ENCODE results near the gene DACT2. TPM values are rescaled to one million over a fixed set of nuclear protein-coding genes. Genes with fewer than 3 reads are reported as not detected.

DACT2 gene
- total and polyA plus RNA-seq, 10 of the 15 experiments (the other 5 are each of a cell fraction or from before 2014, with no cell fraction given): not detected

- H3K36me3 ChIP-seq (ENCODE audit: control insufficient read depth in 2 of 2, insufficient read depth in 2 of 2, low read length in 1 of 2): no peaks in the 10 kb centered on the region
- H3K4me2 ChIP-seq (ENCODE audit: control insufficient read depth, insufficient read depth): no peak overlapping the region
- FAIRE-seq: no peak
- ChIA-PET CTCF (no interaction called here), POLR2A (no interaction called here), SMC1A (ENCODE audit: uncharacterized antibody, unreplicated experiment) (no interaction called here), RAD21 (ENCODE audit: unreplicated experiment) (no interaction called here)
- H2AFZ ChIP-seq (ENCODE audit: control insufficient read depth, low read depth, low read length): no peak overlapping the region
- no peaks in the 10 kb centered on the region for H3K4me1 ChIP-seq (ENCODE audit: control insufficient read depth, insufficient read depth, low read length)
- 65% methylated on average over 12 of the region's 12 CpGs for WGBS (ENCODE audit: insufficient coverage, insufficient replicate concordance, low lambda C conversion rate, missing lambda C conversion rate)
- no TSS peak for BruUV-seq (replicated peaks)
- in situ Hi-C loops (cut with MboI) (no loop called here), intact Hi-C loops (cut with micrococcal nuclease; ENCODE audit: unreplicated experiment) (no loop called here)
- no peaks in the 10 kb centered on the region for H3K79me2 ChIP-seq (ENCODE audit: control insufficient read depth, insufficient read depth, low read length)
- ATAC-seq: no peak
- no peak overlapping the region for H3K4me3 ChIP-seq
- no peak overlapping the region for H3K9ac ChIP-seq (ENCODE audit: control insufficient read depth, insufficient read depth, low read length)
- H3K27me3 ChIP-seq (replicated peaks in 1 of 2; ENCODE audit: control insufficient read depth in 2 of 2, insufficient read depth in 2 of 2, low read length in 1 of 2): no peaks in the 10 kb centered on the region
- DNase-seq (ENCODE audit: low read depth, low spot score): no peak
- H3K27ac ChIP-seq (ENCODE audit: control insufficient read depth, insufficient read depth): no peak overlapping the region
- H4K20me1 ChIP-seq (ENCODE audit: control insufficient read depth, insufficient read depth): no peaks in the 10 kb centered on the region
- TF ChIP-seq TCF12 (IDR thresholded peaks at IDR 0.05; ENCODE audit: low read depth, low read length): no peak
- TF ChIP-seq USF1 (IDR thresholded peaks at IDR 0.05; ENCODE audit: borderline replicate concordance, extremely low read length, insufficient read depth, low read depth, low read length): no peak
- TF ChIP-seq SREBF1 (IDR thresholded peaks at IDR 0.05; ENCODE audit: low read length): no peak
- TF ChIP-seq YY1 (IDR thresholded peaks at IDR 0.05; ENCODE audit: low read depth, low read length): no peak
- no peak for TF ChIP-seq CUX1 (IDR thresholded peaks at IDR 0.05; ENCODE audit: insufficient replicate concordance, low read depth, low read length)
- no peak for TF ChIP-seq CHD4 (IDR thresholded peaks at IDR 0.05)
- no peak for TF ChIP-seq SUPT20H (IDR thresholded peaks at IDR 0.05; ENCODE audit: borderline replicate concordance, control insufficient read depth, low read depth, low read length)
- no peak for TF ChIP-seq MYC (IDR thresholded peaks at IDR 0.05; ENCODE audit: insufficient read depth, insufficient read length, insufficient replicate concordance, low read length, severe bottlenecking)
- TF ChIP-seq RB1 (IDR thresholded peaks at IDR 0.05; ENCODE audit: borderline replicate concordance): no peak
- H3K9me3 ChIP-seq (replicated peaks; ENCODE audit: control insufficient read depth, insufficient read depth, low read length): no peaks in the 10 kb centered on the region
Measured at GRCh38 chr6:168314021-168314420, 5.6 kb downstream of the DACT2 start.
